Gastrocnemius medialis (tissue), 4 donors: ENCODE data around the gene TMEM220. TPM values are rescaled to one million over a fixed set of nuclear protein-coding genes. Genes with fewer than 3 reads are reported as not detected.
A peak's percentile ranks its signal among the peaks of the same experiment; 100 is the strongest.

ENCODE experiments used
- ATAC-seq, 2 donors: fragments of 150-250 bp; one replicate each; pipeline ENCODE4 v1.9.1; 2016
- DNase-seq, 2 donors: peaks; one replicate each; pipeline ENCODE4 v3.0.0-alpha.2; 2019
- H3K27ac ChIP-seq, 4 donors: fragments of 200-600 bp; sonication (generic); 1 replicate in 1 of 4; 2 replicates in 3 of 4; pipeline ENCODE4 v1.5.1; 2016 to 2018; ENCODE audit warnings: mild to moderate bottlenecking in 2 of 4, moderate library complexity in 1 of 4
- H3K27me3 ChIP-seq, 3 donors: fragments of 200-600 bp; sonication (generic) in 2 of 3; 1 replicate in 1 of 3; 2 replicates in 2 of 3; pipeline versions ENCODE4 v1.5.1 to v1.6.0; 2016 to 2019; ENCODE audit warnings: mild to moderate bottlenecking in 1 of 3, moderate library complexity in 1 of 3
- H3K36me3 ChIP-seq, 2 donors: fragments of 200-600 bp; sonication (generic) in 1 of 2; one replicate each; pipeline ENCODE4 v1.5.1; 2017 to 2018
- H3K4me1 ChIP-seq, 2 donors: fragments of 200-600 bp; sonication (generic) in 1 of 2; one replicate each; pipeline ENCODE4 v1.5.1; 2016 to 2017; ENCODE audit warnings: mild to moderate bottlenecking in 2 of 2
- H3K4me3 ChIP-seq, 4 donors: fragments of 200-600 bp; sonication (generic) in 3 of 4; 1 replicate in 1 of 4; 2 replicates in 3 of 4; pipeline ENCODE4 v1.5.1; 2016 to 2019; ENCODE audit warnings: mild to moderate bottlenecking in 2 of 4
- H3K9me3 ChIP-seq, 3 donors: fragments of 200-600 bp; sonication (generic) in 2 of 3; 1 replicate in 1 of 3; 2 replicates in 2 of 3; pipeline ENCODE4 v1.5.1; 2016 to 2019
- CTCF ChIP-seq, 5 experiments: fragments of 450-650 bp in 3 of 5; fragments of 200-600 bp in 2 of 5; sonication (generic) in 2 of 5; IDR thresholded peaks in 4 of 5; conservative IDR thresholded peaks in 1 of 5; 1 replicate in 4 of 5; 2 replicates in 1 of 5; pipeline ENCODE4 v1.5.1; 2016 to 2019; ENCODE audit warnings: antibody characterized with exemption in 5 of 5, mild to moderate bottlenecking in 3 of 5, moderate library complexity in 3 of 5
- POLR2A ChIP-seq, 2 donors: fragments of 450-650 bp; IDR thresholded peaks; one replicate each; pipeline ENCODE4 v1.6.1; 2017; ENCODE audit warnings: antibody characterized with exemption in 2 of 2, mild to moderate bottlenecking in 2 of 2, moderate library complexity in 2 of 2
- in situ Hi-C, 4 donors: fragments of 200-750 bp; cut with MboI; loops; one replicate each; pipeline versions ENCODE4 v1.15.0 to v1.8.0; 2017; ENCODE audit warnings: low sequenced_read_pairs in 4 of 4
- intact Hi-C: fragments of 100-400 bp; cut with DNase I; formaldehyde crosslinking; loops from one replicate; pipeline ENCODE4 v1.15.1; 2023; ENCODE audit warnings: low total_unique reads
- total RNA-seq, 4 donors: library from RNA; depleted of rRNA; stranded (reverse); fragments of >200 nt; gene quantifications; one replicate each; pipeline versions ENCODE4 v1.1.0 to v1.2.3, GENCODE V29; 2016

The TMEM220 gene
- total RNA-seq, 4 donors from 2014 or later: 3.7 to 8.6 (median 3.9) TPM

DNA sequence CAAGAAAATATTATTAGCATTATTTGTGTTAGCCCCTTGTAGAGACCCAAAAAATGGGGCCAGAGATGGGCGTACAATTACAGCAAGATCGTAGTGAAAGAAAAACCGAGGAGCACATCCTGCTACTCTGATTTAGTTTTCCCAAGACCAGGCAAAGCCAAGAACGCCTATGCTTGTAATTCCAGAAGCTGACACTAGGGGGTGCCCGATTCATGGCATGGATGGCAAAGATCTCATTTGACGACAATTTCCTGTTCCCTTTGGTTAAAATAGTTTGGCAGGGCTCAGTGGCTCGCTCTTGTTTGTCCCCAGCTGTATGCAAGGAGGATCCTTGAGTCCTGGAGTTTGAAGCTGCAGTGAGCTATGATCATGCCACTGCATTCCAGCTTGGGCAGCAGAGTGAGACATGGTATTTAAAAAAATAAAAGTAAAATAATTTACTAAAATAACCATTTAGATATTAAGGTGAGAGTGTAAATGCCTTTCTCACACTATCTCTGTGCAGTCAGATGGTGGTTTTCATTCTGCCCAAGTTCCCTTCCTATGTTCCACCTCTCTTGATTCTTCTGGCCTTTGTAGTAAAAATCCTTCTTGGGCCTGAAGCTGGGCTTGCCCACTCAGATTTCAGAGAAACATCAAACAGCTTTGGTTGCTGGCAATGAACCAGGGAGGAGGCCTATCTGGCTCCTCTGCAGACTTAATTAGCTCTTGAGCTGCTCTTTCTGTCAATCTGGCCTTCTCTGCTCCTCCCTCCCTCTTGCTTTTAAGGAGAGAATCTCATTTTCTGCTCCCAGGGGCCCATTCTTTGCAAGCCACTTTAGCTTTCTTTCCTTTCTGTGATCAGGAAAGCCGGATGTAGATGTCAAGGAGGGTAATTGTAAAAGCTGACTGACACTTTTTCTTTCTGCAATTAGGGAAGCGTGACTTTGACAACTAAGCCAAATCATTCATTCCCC lies 42.9 kb upstream of the TMEM220 start:
- no peaks in the 10 kb centered on the region for H3K9me3 ChIP-seq
- TF ChIP-seq POLR2A (IDR thresholded peaks at IDR 0.05) (no peak), CTCF (IDR thresholded peaks at IDR 0.05 in 4 of 5, conservative IDR thresholded peaks at IDR 0.05 in 1 of 5) (peak in 4 of 5 experiments; percentile 11 to 37 (median 27))
- no peaks in the 10 kb centered on the region for H3K27me3 ChIP-seq
- no peak for ATAC-seq
- no peak overlapping the region for H3K27ac ChIP-seq
- intact Hi-C loops: no loop called here
- H3K4me3 ChIP-seq: no peak overlapping the region
- DNase-seq: no peak
- in situ Hi-C loops: no loop called here
- peaks cover 0 to 24% of the 10 kb centered on the region in 2 donors for H3K4me1 ChIP-seq
- H3K36me3 ChIP-seq: no peaks in the 10 kb centered on the region

DNA sequence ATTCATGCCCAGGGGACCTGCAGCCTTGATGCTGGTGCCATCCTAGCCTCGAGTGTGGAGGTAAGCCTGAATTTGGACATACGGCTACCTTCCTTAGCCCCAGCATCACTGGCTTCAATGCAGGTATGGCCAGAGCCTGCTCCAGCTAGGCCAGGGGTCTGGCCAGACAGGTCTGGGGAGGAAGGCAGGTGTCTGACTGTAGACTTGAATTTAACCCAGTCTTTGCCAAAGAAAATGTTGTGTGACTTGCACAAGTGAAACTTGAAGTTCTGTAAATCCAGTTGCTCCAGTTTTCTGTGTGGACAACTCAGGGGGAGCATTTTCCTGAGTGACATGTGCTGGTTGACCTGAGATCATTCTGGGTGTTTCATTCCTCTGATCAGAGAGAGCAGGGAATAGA lies 41.3 kb upstream of the TMEM220 start:
- peaks cover 0 to under 1% of the 10 kb centered on the region in 2 donors for H3K36me3 ChIP-seq
- TF ChIP-seq POLR2A (IDR thresholded peaks at IDR 0.05) (no peak), CTCF (IDR thresholded peaks at IDR 0.05 in 4 of 5, conservative IDR thresholded peaks at IDR 0.05 in 1 of 5) (no peak)

DNA sequence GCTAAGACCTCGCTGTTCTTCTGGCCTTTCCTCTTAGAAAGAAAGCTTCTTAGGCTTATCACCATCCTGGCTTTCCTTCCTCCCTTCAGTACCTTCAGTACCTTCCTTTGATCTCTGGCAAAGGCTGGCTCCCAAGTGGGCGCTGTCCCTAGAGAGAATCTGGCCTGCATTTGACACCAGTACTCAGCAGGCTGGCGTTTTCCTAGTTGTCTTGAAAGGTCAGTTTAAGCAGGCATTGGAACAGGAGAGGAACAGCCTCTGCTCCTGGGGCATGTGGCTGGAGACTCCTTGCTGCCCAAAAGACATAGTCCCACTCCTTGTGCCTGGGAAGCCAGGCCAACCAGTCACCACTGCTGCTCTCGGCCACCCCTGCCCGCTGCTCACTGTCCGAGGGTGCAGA lies 40.0 kb upstream of the TMEM220 start:
- TF ChIP-seq CTCF (IDR thresholded peaks at IDR 0.05 in 4 of 5, conservative IDR thresholded peaks at IDR 0.05 in 1 of 5) (no peak), POLR2A (IDR thresholded peaks at IDR 0.05) (no peak)
- Histone ChIP-seq H3K36me3 (peaks cover 0 to 2% of the 10 kb centered on the region in 2 donors), H3K9me3 (no peaks in the 10 kb centered on the region), H3K4me3 (no peak overlapping the region), H3K27me3 (no peaks in the 10 kb centered on the region), H3K27ac (peak overlapping the region in 1 of 4 donors; percentile 64), H3K4me1 (peaks cover 0 to 24% of the 10 kb centered on the region in 2 donors)
- ATAC-seq (peak; percentile 49 to 75), DNase-seq (peak in 1 of 2 donors; percentile 29)
- intact Hi-C loops: no loop called here
- in situ Hi-C loops: no loop called here

More for the DNA sequence above, 41.3 kb upstream of the TMEM220 start:
- in situ Hi-C loops (no loop called here), intact Hi-C loops (no loop called here)
- no peak for DNase-seq
- H3K4me3 ChIP-seq: no peak overlapping the region
- H3K9me3 ChIP-seq: no peaks in the 10 kb centered on the region
- H3K27ac ChIP-seq: no peak overlapping the region
- H3K4me1 ChIP-seq: peaks cover 0 to 24% of the 10 kb centered on the region in 2 donors
- no peak for ATAC-seq
- no peaks in the 10 kb centered on the region for H3K27me3 ChIP-seq

DNA sequence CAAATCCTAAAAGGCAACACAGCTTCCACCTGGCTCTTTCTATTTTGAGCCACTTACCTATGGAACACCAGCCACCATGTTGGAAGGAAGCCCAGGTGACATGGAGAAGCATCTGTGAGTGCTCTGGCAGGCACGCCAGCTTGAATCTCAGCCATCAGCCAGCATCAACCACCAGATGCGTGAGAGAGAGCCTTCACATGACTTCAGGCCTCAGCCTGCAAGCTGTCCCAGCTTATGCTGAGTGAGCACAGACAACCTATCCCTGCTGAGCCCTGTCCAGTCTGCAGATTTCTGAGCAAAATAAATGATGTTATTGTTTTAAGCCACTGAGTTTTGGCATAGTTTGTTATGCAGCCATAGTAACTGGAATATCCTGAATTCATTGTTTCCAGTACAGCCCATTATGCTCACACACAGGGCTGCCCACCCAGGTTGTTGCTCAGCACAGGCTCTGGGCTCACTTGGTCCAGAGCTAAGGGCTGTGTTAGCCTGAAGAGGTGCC lies 39.0 kb upstream of the TMEM220 start:
- intact Hi-C loops (no loop called here), in situ Hi-C loops (no loop called here)
- peaks cover 0 to 2% of the 10 kb centered on the region in 2 donors for H3K36me3 ChIP-seq
- no peak overlapping the region for H3K4me3 ChIP-seq
- H3K27ac ChIP-seq: peak overlapping the region in 1 of 4 donors; percentile 64
- ATAC-seq: peak; percentile 76 to 82
- H3K27me3 ChIP-seq: no peaks in the 10 kb centered on the region
- TF ChIP-seq CTCF (IDR thresholded peaks at IDR 0.05 in 4 of 5, conservative IDR thresholded peaks at IDR 0.05 in 1 of 5) (no peak), POLR2A (IDR thresholded peaks at IDR 0.05) (no peak)
- peaks cover 0 to 24% of the 10 kb centered on the region in 2 donors for H3K4me1 ChIP-seq
- H3K9me3 ChIP-seq: no peaks in the 10 kb centered on the region
- peak; percentile 69 to 71 for DNase-seq
